Measurements from ENCODE around the gene RAET1G.
"Not testable (repeated sequence)": the region's sequence is repeated elsewhere in the genome, so short reads cannot be mapped to it uniquely, and the experiment has no call there.

Gene RAET1G

GRCh38 chr6:149913540-149914240 is 9.2 kb downstream of the RAET1G start:
- DNase-seq (ENCODE audit: low read depth, low spot score): no peak

GRCh38 chr6:149913085-149913484 is 9.8 kb downstream of the RAET1G start:
- no peak for DNase-seq (ENCODE audit: low read depth, low spot score)

- DNase-seq (ENCODE audit: low read depth, low spot score): not testable (repeated sequence)
Measured at GRCh38 chr6:149912680-149913079, 10.2 kb downstream of the RAET1G start.

GRCh38 chr6:149910721-149911151 is 12.2 kb downstream of the RAET1G start:
- no peak for DNase-seq (ENCODE audit: low read depth, low spot score)

GRCh38 chr6:149909701-149910470 is 13.0 kb downstream of the RAET1G start:
- no peak for DNase-seq (ENCODE audit: low read depth, low spot score)

GRCh38 chr6:149908480-149908879 is 14.4 kb downstream of the RAET1G start:
- DNase-seq (ENCODE audit: low read depth, low spot score): not testable (repeated sequence)

GRCh38 chr6:149907317-149907716 is 15.6 kb downstream of the RAET1G start:
- no peak for DNase-seq (ENCODE audit: low read depth, low spot score)

- no peak for DNase-seq (ENCODE audit: low read depth, low spot score)
Measured at GRCh38 chr6:149906405-149906804, 16.5 kb downstream of the RAET1G start.

GRCh38 chr6:149905911-149906371 is 17.0 kb downstream of the RAET1G start:
- no peak for DNase-seq (ENCODE audit: low read depth, low spot score)

- DNase-seq (ENCODE audit: low read depth, low spot score): no peak
Measured at GRCh38 chr6:149905371-149905910, 17.5 kb downstream of the RAET1G start.

GRCh38 chr6:149904661-149905370 is 18.1 kb downstream of the RAET1G start:
- no peak for DNase-seq (ENCODE audit: low read depth, low spot score)

GRCh38 chr6:149903938-149904611 is 18.8 kb downstream of the RAET1G start:
- no peak for DNase-seq (ENCODE audit: low read depth, low spot score)

- no peak for DNase-seq (ENCODE audit: low read depth, low spot score)
Measured at GRCh38 chr6:149901444-149902140, 21.3 kb downstream of the RAET1G start.

- no peak for DNase-seq (ENCODE audit: low read depth, low spot score)
Measured at GRCh38 chr6:149900620-149901443, 22.1 kb downstream of the RAET1G start.

- DNase-seq (ENCODE audit: low read depth, low spot score): no peak
Measured at GRCh38 chr6:149899926-149900619, 22.8 kb downstream of the RAET1G start.

- no peak for DNase-seq (ENCODE audit: low read depth, low spot score)
Measured at GRCh38 chr6:149899486-149899885, 23.4 kb downstream of the RAET1G start.

GRCh38 chr6:149898966-149899365 is 24.0 kb downstream of the RAET1G start:
- DNase-seq (ENCODE audit: low read depth, low spot score): no peak

- DNase-seq (ENCODE audit: low read depth, low spot score): no peak
Measured at GRCh38 chr6:149897855-149898744, 24.8 kb downstream of the RAET1G start, which contains the start of gene RAET1E. TSS of gene RAET1E (minus strand) at chr6:149898113. CDS start at chr6:149890901, 7,212 bp downstream.

All from brain pericyte (primary cell).